ENCODE data around the gene TRDMT1. TPM values are rescaled to one million over a fixed set of nuclear protein-coding genes. Genes with fewer than 3 reads are reported as not detected.

The TRDMT1 gene
- total RNA-seq, 2 donors from 2014 or later: 8.1 to 13.0 TPM

DNA sequence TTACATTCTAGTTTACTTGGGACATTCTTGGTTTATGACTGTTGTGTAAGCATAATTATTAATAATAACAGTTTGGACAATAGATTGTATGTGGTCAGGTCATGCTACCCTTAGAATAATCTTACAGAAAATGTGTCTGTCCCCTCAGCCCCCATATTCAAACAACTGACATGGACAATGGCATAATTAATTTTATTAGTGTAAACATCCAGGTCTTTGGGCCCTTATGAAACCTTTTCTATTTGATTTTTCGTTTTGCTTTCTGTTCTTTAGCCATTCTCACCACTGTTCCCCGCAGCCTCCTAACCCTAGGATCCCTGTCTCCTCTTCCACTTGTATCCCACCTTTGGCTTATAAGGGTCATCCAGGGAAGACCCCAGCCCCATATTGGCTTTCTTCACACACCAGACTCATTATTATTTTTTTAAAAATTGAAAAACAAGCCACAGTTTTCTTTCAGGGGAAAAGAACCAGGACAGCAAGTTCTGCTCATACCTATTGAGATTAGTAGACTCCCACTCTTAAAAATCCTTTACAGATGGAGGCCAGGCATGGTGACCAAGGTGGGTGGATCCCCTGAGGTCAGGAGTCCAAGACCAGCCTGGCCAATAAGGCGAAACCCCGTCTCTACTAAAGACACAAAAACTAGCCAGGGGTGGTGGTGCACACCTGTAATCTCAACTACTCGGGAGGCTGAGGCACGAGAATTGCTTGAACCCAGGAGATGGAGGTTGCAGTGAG lies 38.0 kb upstream of the TRDMT1 start:
- Histone ChIP-seq H3K27ac (ENCODE audit: low read depth, low read length) (no peak overlapping the region), H3K4me3 (ENCODE audit: low read length) (no peak overlapping the region), H3K27me3 (ENCODE audit: control insufficient read depth, insufficient read depth, low read length, poor library complexity, severe bottlenecking) (no peaks in the 10 kb centered on the region), H3K4me1 (ENCODE audit: control insufficient read depth, insufficient read depth, low read length) (no peaks in the 10 kb centered on the region), H3K9me3 (ENCODE audit: control insufficient read depth, low read length) (no peaks in the 10 kb centered on the region), H3K36me3 (ENCODE audit: control insufficient read depth, insufficient read depth, low read length) (peaks cover 30% of the 10 kb centered on the region), H3K9ac (ENCODE audit: extremely low read depth, low read length, poor library complexity, severe bottlenecking) (no peak overlapping the region)
- peaks cover 7% of the 10 kb centered on the region for H3K36me3 Mint-ChIP-seq (ENCODE audit: low read depth)
- TF ChIP-seq, protein P1, sequence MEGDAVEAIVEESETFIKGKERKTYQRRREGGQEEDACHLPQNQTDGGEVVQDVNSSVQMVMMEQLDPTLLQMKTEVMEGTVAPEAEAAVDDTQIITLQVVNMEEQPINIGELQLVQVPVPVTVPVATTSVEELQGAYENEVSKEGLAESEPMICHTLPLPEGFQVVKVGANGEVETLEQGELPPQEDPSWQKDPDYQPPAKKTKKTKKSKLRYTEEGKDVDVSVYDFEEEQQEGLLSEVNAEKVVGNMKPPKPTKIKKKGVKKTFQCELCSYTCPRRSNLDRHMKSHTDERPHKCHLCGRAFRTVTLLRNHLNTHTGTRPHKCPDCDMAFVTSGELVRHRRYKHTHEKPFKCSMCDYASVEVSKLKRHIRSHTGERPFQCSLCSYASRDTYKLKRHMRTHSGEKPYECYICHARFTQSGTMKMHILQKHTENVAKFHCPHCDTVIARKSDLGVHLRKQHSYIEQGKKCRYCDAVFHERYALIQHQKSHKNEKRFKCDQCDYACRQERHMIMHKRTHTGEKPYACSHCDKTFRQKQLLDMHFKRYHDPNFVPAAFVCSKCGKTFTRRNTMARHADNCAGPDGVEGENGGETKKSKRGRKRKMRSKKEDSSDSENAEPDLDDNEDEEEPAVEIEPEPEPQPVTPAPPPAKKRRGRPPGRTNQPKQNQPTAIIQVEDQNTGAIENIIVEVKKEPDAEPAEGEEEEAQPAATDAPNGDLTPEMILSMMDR (conservative IDR thresholded peaks at IDR 0.05): no peak
- DNase-seq: no peak
- no peaks in the 10 kb centered on the region for H3K4me1 Mint-ChIP-seq
- WGBS, 2 experiments (ENCODE audit: insufficient coverage in 1 of 2, insufficient read length in 1 of 2): 92 to 96% methylated on average over 5 to 6 of the region's 6 CpGs
- H3K27ac Mint-ChIP-seq: no peak overlapping the region
- H3K27me3 Mint-ChIP-seq (ENCODE audit: insufficient read depth): peaks cover 8% of the 10 kb centered on the region
- no peak overlapping the region for H3K4me3 Mint-ChIP-seq
- no peaks in the 10 kb centered on the region for H3K9me3 Mint-ChIP-seq

- Mint-ChIP-seq H3K36me3 (ENCODE audit: low read depth) (peaks cover 11% of the 10 kb centered on the region), H3K4me1 (no peaks in the 10 kb centered on the region), H3K4me3 (no peak overlapping the region), H3K27ac (no peak overlapping the region), H3K27me3 (ENCODE audit: insufficient read depth) (peaks cover 8% of the 10 kb centered on the region), H3K9me3 (no peaks in the 10 kb centered on the region)
- no peaks in the 10 kb centered on the region for H3K9me3 ChIP-seq (ENCODE audit: control insufficient read depth, low read length)
- WGBS, 2 experiments (ENCODE audit: insufficient coverage in 1 of 2, insufficient read length in 1 of 2): 81 to 87% methylated on average over 6 to 12 of the region's 12 CpGs
- H3K9ac ChIP-seq (ENCODE audit: extremely low read depth, low read length, poor library complexity, severe bottlenecking): no peak overlapping the region
- H3K27ac ChIP-seq (ENCODE audit: low read depth, low read length): peak overlapping the region; percentile 56
- TF ChIP-seq, protein P1 (conservative IDR thresholded peaks at IDR 0.05): no peak
- peaks cover 37% of the 10 kb centered on the region for H3K36me3 ChIP-seq (ENCODE audit: control insufficient read depth, insufficient read depth, low read length)
- no peaks in the 10 kb centered on the region for H3K27me3 ChIP-seq (ENCODE audit: control insufficient read depth, insufficient read depth, low read length, poor library complexity, severe bottlenecking)
- no peaks in the 10 kb centered on the region for H3K4me1 ChIP-seq (ENCODE audit: control insufficient read depth, insufficient read depth, low read length)
- H3K4me3 ChIP-seq (ENCODE audit: low read length): no peak overlapping the region
- DNase-seq: no peak
These were observed 37.2 kb upstream of the TRDMT1 start for GRCh38 chr10:17238445-17239291.

DNA sequence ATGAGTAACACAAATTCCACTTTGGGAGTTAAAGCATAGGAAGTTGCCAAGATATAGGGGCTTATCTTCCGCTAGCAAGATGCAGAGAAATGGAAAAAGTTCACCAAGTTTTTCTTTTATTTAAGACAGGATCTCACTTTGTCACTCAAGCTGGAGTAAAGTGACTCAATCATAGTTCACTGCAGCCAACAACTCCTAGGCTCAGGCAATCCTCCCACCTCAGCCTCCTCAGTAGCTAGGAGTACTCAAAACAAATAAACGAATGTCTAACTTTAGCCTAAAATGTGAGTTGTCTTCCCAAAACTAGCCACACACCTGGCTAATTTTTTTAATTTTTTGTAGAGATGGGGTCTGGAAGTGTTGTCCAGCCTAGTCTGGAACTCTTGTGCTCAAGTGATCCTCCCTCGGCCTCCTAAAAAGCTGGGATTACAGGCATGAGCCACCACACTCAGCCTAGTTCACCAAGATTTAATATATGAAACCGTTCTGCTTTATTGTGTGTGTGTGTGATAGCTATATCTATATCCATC lies 36.5 kb upstream of the TRDMT1 start:
- H3K36me3 ChIP-seq (ENCODE audit: control insufficient read depth, insufficient read depth, low read length): peaks cover 43% of the 10 kb centered on the region
- H3K4me3 Mint-ChIP-seq: no peak overlapping the region
- H3K4me3 ChIP-seq (ENCODE audit: low read length): no peak overlapping the region
- H3K9me3 Mint-ChIP-seq: no peaks in the 10 kb centered on the region
- TF ChIP-seq, protein P1 (conservative IDR thresholded peaks at IDR 0.05): no peak
- WGBS, 2 experiments (ENCODE audit: insufficient coverage in 1 of 2, insufficient read length in 1 of 2): 91 to 100% methylated on average over 1 to 3 of the region's 4 CpGs
- H3K27ac Mint-ChIP-seq: no peak overlapping the region
- no peaks in the 10 kb centered on the region for H3K27me3 ChIP-seq (ENCODE audit: control insufficient read depth, insufficient read depth, low read length, poor library complexity, severe bottlenecking)
- H3K4me1 ChIP-seq (ENCODE audit: control insufficient read depth, insufficient read depth, low read length): no peaks in the 10 kb centered on the region
- DNase-seq: no peak
- H3K9ac ChIP-seq (ENCODE audit: extremely low read depth, low read length, poor library complexity, severe bottlenecking): no peak overlapping the region
- no peaks in the 10 kb centered on the region for H3K9me3 ChIP-seq (ENCODE audit: control insufficient read depth, low read length)
- H3K27me3 Mint-ChIP-seq (ENCODE audit: insufficient read depth): peaks cover 8% of the 10 kb centered on the region
- H3K36me3 Mint-ChIP-seq (ENCODE audit: low read depth): peaks cover 15% of the 10 kb centered on the region
- H3K27ac ChIP-seq (ENCODE audit: low read depth, low read length): peak overlapping the region; percentile 56
- H3K4me1 Mint-ChIP-seq: no peaks in the 10 kb centered on the region
